GM12891 (cell line): ENCODE data around the gene DNAH17.

Source experiments
- PAX5 ChIP-seq: IDR thresholded peaks from 2 replicates; pipeline ENCODE4 v1.6.1; 2011; ENCODE audit warnings: low read length, moderate library complexity, mild to moderate bottlenecking; ENCODE audit not compliant: insufficient read depth, severe bottlenecking
- POLR2A ChIP-seq: IDR thresholded peaks from 2 replicates; pipeline ENCODE4 v1.6.1; 2011; ENCODE audit warnings: low read depth, low read length, control low read depth
- POLR2AphosphoS5 ChIP-seq: IDR thresholded peaks from 2 replicates; pipeline ENCODE4 v1.6.1; 2011; ENCODE audit warnings: low read depth, low read length, control low read depth
- SPI1 ChIP-seq: IDR thresholded peaks from 2 replicates; pipeline ENCODE4 v1.6.1; 2011; ENCODE audit warnings: low read depth, low read length, control low read depth
- TAF1 ChIP-seq: IDR thresholded peaks from 2 replicates; pipeline ENCODE4 v1.6.1; 2011; ENCODE audit warnings: low read depth, low read length, control low read depth

DNA sequence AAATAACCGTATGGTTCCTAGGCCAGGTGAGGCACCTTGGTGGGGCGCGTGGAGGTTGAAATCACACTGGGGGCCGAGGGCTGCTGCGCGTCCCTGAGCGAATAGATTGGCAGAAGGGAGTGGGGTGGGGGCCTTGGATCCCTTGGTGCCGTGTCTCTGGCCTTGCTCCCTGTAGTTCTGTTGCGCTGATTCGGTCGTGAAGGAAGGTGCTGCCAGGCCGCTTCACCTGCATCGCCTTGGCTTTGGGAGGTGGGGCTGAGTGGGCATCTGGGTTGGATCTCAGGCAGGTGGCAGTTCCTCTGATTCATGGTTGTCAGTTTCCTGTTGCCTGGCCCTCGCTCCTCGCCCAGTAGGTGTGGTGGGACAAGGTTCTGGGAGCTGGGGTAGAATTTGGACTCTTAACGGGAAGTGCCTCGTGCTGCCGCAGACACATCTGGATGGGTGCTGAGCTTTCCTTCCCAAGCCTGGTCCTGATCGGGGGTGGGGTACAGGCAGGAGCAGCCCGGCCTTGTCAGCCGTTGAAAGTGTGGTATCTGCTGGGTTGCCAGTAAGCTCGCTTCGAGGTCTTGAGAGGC, 168.6 kb downstream of the DNAH17 start:
- TF ChIP-seq POLR2AphosphoS5 (no peak), POLR2A (no peak), TAF1 (no peak), PAX5 (no peak), SPI1 (no peak)
